H1 (cell line): ENCODE measurements around the gene MAPK9. TPM values are rescaled to one million over a fixed set of nuclear protein-coding genes. Genes with fewer than 3 reads are reported as not detected.

Source experiments
- CTCF ChIA-PET: fragments of 300-600 bp; sonication (Branson Sonifier 250); formaldehyde crosslinking; loops from one replicate; lab custom pipeline; 2021; ENCODE audit not compliant: partially characterized antibody; lab: Charles Lee
- POLR2A ChIA-PET: fragments of 300-600 bp; sonication (Branson Sonifier 250); formaldehyde crosslinking; loops from one replicate; lab custom pipeline; 2021; ENCODE audit warnings: inconsistent platforms; ENCODE audit not compliant: partially characterized antibody; lab: Charles Lee
- DNase-seq, 2 experiments: peaks; one replicate each; pipeline versions ENCODE4 v3.0.0 to v3.0.0-alpha.2; 2010 to 2022; ENCODE audit warnings: low spot score in 2 of 2, low read depth in 1 of 2, mixed read lengths in 1 of 2
- FAIRE-seq: peaks from 2 replicates; lab custom pipeline; 2011; peaks lifted over from hg19 to GRCh38; lab: Jason Lieb, UNC
- H2AFZ ChIP-seq: 2 replicates; pipeline ENCODE4 v1.8.1; 2012; ENCODE audit warnings: low read length, inconsistent platforms
- H2AK5ac ChIP-seq: 2 replicates; pipeline ENCODE4 v1.6.1; 2013; ENCODE audit warnings: low read depth, low read length
- H2BK120ac ChIP-seq: replicated peaks from 2 replicates; pipeline ENCODE3; 2013; ENCODE audit warnings: low read depth, low read length, inconsistent platforms
- H2BK12ac ChIP-seq: 2 replicates; pipeline ENCODE4 v1.6.1; 2013; ENCODE audit warnings: low read depth, low read length
- H2BK15ac ChIP-seq: 2 replicates; pipeline ENCODE4 v1.6.1; 2013; ENCODE audit warnings: low read length
- H2BK20ac ChIP-seq: 2 replicates; pipeline ENCODE4 v1.6.1; 2013; ENCODE audit warnings: low read length
- H2BK5ac ChIP-seq: 2 replicates; pipeline ENCODE4 v1.6.1; 2013; ENCODE audit warnings: low read depth, low read length
- H3K14ac ChIP-seq: 2 replicates; pipeline ENCODE4 v1.6.1; 2013; ENCODE audit warnings: inconsistent platforms; ENCODE audit not compliant: insufficient read length
- H3K18ac ChIP-seq: 2 replicates; pipeline ENCODE4 v1.6.1; 2013; ENCODE audit warnings: low read length; ENCODE audit errors: extremely low read depth
- H3K23ac ChIP-seq: 2 replicates; pipeline ENCODE4 v1.6.1; 2013; ENCODE audit warnings: inconsistent platforms; ENCODE audit not compliant: insufficient read length
- H3K23me2 ChIP-seq: 2 replicates; pipeline ENCODE4 v1.6.1; 2013; ENCODE audit warnings: low read depth, low read length
- H3K27ac ChIP-seq: 2 replicates; pipeline ENCODE4 v1.6.1; 2011; ENCODE audit warnings: low read depth, low read length, inconsistent platforms
- H3K27me3 ChIP-seq, 4 experiments: replicated peaks in 1 of 4; 1 replicate in 1 of 4; 2 replicates in 3 of 4; pipeline versions ENCODE4 v1.6.1 to v1.8.1; 2011 to 2013; ENCODE audit warnings: low read length in 3 of 4, mild to moderate bottlenecking in 3 of 4, inconsistent platforms in 2 of 4, mixed read lengths in 2 of 4, moderate library complexity in 1 of 4; ENCODE audit not compliant: control insufficient read depth in 3 of 4, insufficient read depth in 3 of 4; ENCODE audit errors: extremely low read depth in 1 of 4
- H3K36me3 ChIP-seq, 4 experiments: 2 replicates each; pipeline versions ENCODE4 v1.6.1 to v1.8.1; 2011 to 2013; ENCODE audit warnings: mild to moderate bottlenecking in 4 of 4, low read length in 3 of 4, moderate library complexity in 2 of 4, control low read depth in 1 of 4, inconsistent platforms in 1 of 4; ENCODE audit not compliant: insufficient read depth in 4 of 4, control insufficient read depth in 2 of 4
- H3K4ac ChIP-seq: replicated peaks from 2 replicates; pipeline ENCODE3; 2013; ENCODE audit warnings: low read length, low read depth, mixed read lengths, inconsistent platforms; ENCODE audit not compliant: insufficient read length
- H3K4me1 ChIP-seq, 4 experiments: replicated peaks in 1 of 4; 1 replicate in 1 of 4; 2 replicates in 3 of 4; pipeline versions ENCODE4 v1.6.1 to v1.8.1; 2011 to 2013; ENCODE audit warnings: low read length in 3 of 4, inconsistent platforms in 2 of 4, mixed read lengths in 1 of 4; ENCODE audit not compliant: insufficient read depth in 4 of 4, control insufficient read depth in 3 of 4
- H3K4me2 ChIP-seq, 2 experiments: 2 replicates each; pipeline versions ENCODE4 v1.6.1 to v1.8.1; 2011 to 2013; ENCODE audit warnings: low read depth in 2 of 2, low read length in 2 of 2, control low read depth in 1 of 2, inconsistent platforms in 1 of 2, mild to moderate bottlenecking in 1 of 2; ENCODE audit not compliant: insufficient read depth in 1 of 2
- H3K4me3 ChIP-seq, 4 experiments: fragments of 200-600, 300-600 bp in 1 of 4; sonication (generic), shearing (Covaris generic), sonication (Bioruptor Twin) in 1 of 4; 2 replicates each; pipeline versions ENCODE4 v1.5.1 to v1.8.1; 2011 to 2016; ENCODE audit warnings: low read length in 4 of 4, low read depth in 3 of 4, control low read depth in 2 of 4, inconsistent platforms in 2 of 4, mild to moderate bottlenecking in 2 of 4, mixed read lengths in 1 of 4, moderate library complexity in 1 of 4; ENCODE audit not compliant: insufficient read depth in 2 of 4; ENCODE audit errors: extremely low read depth in 1 of 4
- H3K56ac ChIP-seq: replicated peaks from 2 replicates; pipeline ENCODE3; 2013; ENCODE audit warnings: low read depth, mild to moderate bottlenecking, mixed read lengths, low read length, inconsistent platforms; ENCODE audit not compliant: insufficient read length
- H3K79me1 ChIP-seq: 2 replicates; pipeline ENCODE4 v1.6.1; 2013; ENCODE audit warnings: low read depth, low read length, control low read depth
- H3K79me2 ChIP-seq, 2 experiments: 2 replicates each; pipeline versions ENCODE4 v1.6.1 to v1.8.1; 2012 to 2013; ENCODE audit warnings: low read length in 2 of 2, mild to moderate bottlenecking in 2 of 2, inconsistent platforms in 1 of 2; ENCODE audit not compliant: insufficient read depth in 2 of 2, control insufficient read depth in 1 of 2
- H3K9ac ChIP-seq, 4 experiments: replicated peaks in 1 of 4; 1 replicate in 1 of 4; 2 replicates in 3 of 4; pipeline versions ENCODE4 v1.6.1 to v1.8.1; 2011 to 2013; ENCODE audit warnings: low read depth in 3 of 4, low read length in 3 of 4, control low read depth in 2 of 4, mild to moderate bottlenecking in 2 of 4, moderate library complexity in 2 of 4, inconsistent platforms in 1 of 4; ENCODE audit errors: extremely low read depth in 1 of 4
- H3K9me3 ChIP-seq, 2 experiments: 2 replicates each; pipeline versions ENCODE4 v1.6.1 to v1.8.1; 2012 to 2013; ENCODE audit warnings: mild to moderate bottlenecking in 2 of 2, moderate library complexity in 2 of 2, control low read depth in 1 of 2, inconsistent platforms in 1 of 2, low read depth in 1 of 2, low read length in 1 of 2, mixed read lengths in 1 of 2; ENCODE audit not compliant: insufficient read depth in 2 of 2
- H4K20me1 ChIP-seq, 2 experiments: replicated peaks in 1 of 2; 2 replicates each; pipeline versions ENCODE3 to v1.8.1; 2011 to 2013; ENCODE audit warnings: inconsistent platforms in 2 of 2, low read length in 2 of 2, mild to moderate bottlenecking in 1 of 2; ENCODE audit not compliant: insufficient read depth in 2 of 2, control insufficient read depth in 1 of 2
- H4K5ac ChIP-seq: 2 replicates; pipeline ENCODE4 v1.6.1; 2013; ENCODE audit warnings: low read length, low read depth, mixed read lengths, inconsistent platforms; ENCODE audit not compliant: insufficient read length
- H4K8ac ChIP-seq: 2 replicates; pipeline ENCODE4 v1.8.0; 2013; ENCODE audit warnings: mild to moderate bottlenecking, moderate library complexity, low read length, inconsistent platforms; ENCODE audit not compliant: insufficient read depth; ENCODE audit errors: extremely low read depth
- H4K91ac ChIP-seq: replicated peaks from 2 replicates; pipeline ENCODE3; 2013; ENCODE audit warnings: low read length, mixed read lengths, inconsistent platforms; ENCODE audit not compliant: insufficient read length
- WGBS, 2 experiments: shearing (Covaris generic) in 1 of 2; methylation state at CpG; one replicate each; pipeline versions ENCODE4 v1.1.6 to v1.1.7; 2013 to 2015; ENCODE audit warnings: low lambda C conversion rate in 2 of 2, mixed read lengths in 2 of 2, inconsistent platforms in 1 of 2, low coverage in 1 of 2, missing lambda C conversion rate in 1 of 2; ENCODE audit not compliant: insufficient replicate concordance in 2 of 2, insufficient coverage in 1 of 2, insufficient read length in 1 of 2; ENCODE audit errors: extremely low coverage in 1 of 2, missing lambda C conversion rate in 1 of 2; 5-methylcytosine and 5-hydroxymethylcytosine counted together
- polyA plus RNA-seq, 7 experiments: library from polyadenylated mRNA; depleted of rRNA in 3 of 7; stranded (reverse) in 5 of 7; unstranded in 2 of 7; fragments of >200 nt in 5 of 7; fragments of 200-250 nt in 2 of 7; gene quantifications; 1 replicate in 5 of 7; 2 replicates in 1 of 7; 4 replicates in 1 of 7; pipeline versions ENCODE4 v1.2.1 to v1.2.3, GENCODE V29; 2011 to 2013; ENCODE audit warnings: missing spikeins in 2 of 7, mixed read lengths in 2 of 7
- total RNA-seq: library from RNA; stranded (reverse); fragmentation: NEBNext Ultra II Directional; extraction: Animal tissue kit (Norgen Biotek cat#: 25700); gene quantifications from 2 replicates; pipeline ENCODE4 v1.2.1, GENCODE V29; 2021

The MAPK9 gene
- total and polyA plus RNA-seq, 2 of the 8 experiments (the other 6 are each of a cell fraction or from before 2014, with no cell fraction given), result 22.3 to 43.7 TPM

DNA sequence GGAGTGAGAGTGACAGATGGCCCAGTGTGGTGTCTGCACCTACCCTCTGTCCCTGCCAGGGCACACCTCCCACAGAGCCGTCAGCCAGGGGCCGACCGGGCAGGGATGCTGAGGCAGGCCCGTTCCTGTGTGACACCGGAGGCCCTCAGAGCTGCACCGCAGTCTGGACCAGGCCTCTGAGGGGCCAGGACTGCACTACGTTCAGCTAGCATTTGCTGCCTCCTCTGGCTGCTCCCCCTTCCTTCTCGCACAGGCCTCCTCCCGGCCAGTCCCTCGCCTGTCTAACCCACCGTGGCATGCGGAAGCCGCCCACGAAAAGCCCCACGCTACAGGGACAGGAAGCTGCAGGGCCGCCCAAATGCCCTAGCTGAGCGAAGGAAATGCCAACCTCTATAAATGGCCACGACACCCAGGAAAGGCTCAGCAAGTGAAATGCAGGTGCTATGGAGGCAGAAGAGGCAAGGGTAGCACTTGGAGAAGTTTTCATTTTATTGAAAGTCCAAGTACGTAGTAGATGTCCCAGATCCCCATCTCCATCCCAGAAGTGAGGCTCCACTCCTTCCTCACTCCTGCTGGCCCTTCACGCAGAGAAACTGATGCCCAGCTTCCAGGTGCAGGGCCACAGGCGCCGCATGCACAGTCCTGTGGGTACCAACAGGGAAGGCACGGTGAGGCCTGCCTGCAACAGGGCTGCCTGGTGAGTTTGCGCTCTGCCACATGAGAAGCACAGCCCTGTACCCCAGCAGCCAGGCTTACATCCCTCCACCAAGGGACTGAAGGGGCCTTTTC is 38.7 kb downstream of the MAPK9 start:
- no peaks in the 10 kb centered on the region for H3K79me1 ChIP-seq
- FAIRE-seq (no peak), DNase-seq (no peak)
- H3K4ac ChIP-seq, result no peak overlapping the region
- no peak overlapping the region for H3K9ac ChIP-seq
- H3K14ac ChIP-seq, result no peak overlapping the region
- peaks cover 63 to 70% of the 10 kb centered on the region in 2 experiments for H3K9me3 ChIP-seq
- no peak overlapping the region for H3K23ac ChIP-seq
- WGBS, 2 experiments, result 96% methylated on average over 22 of the region's 24 CpGs; no CpG with 5 or more reads in 1 of the 2 experiments
- H3K27me3 ChIP-seq, result no peaks in the 10 kb centered on the region
- no peak overlapping the region for H2AK5ac ChIP-seq
- ChIA-PET POLR2A (no interaction called here), CTCF (no interaction called here)
- no peak overlapping the region for H3K18ac ChIP-seq
- H2BK120ac ChIP-seq, result no peak overlapping the region
- H4K8ac ChIP-seq, result no peak overlapping the region
- H4K5ac ChIP-seq, result no peak overlapping the region
- no peak overlapping the region for H2BK15ac ChIP-seq
- H3K23me2 ChIP-seq, result no peaks in the 10 kb centered on the region
- no peaks in the 10 kb centered on the region for H3K4me1 ChIP-seq
- no peak overlapping the region for H2BK5ac ChIP-seq
- peaks cover 0 to 66% (median 20%) of the 10 kb centered on the region in 4 experiments; a peak in 5 of 8 replicates for H3K36me3 ChIP-seq
- no peak overlapping the region for H3K4me3 ChIP-seq
- no peak overlapping the region for H3K4me2 ChIP-seq
- no peak overlapping the region for H4K91ac ChIP-seq
- H2BK12ac ChIP-seq, result no peak overlapping the region
- no peaks in the 10 kb centered on the region for H3K79me2 ChIP-seq
- H4K20me1 ChIP-seq, result no peaks in the 10 kb centered on the region
- H3K27ac ChIP-seq, result no peak overlapping the region
- no peak overlapping the region for H2BK20ac ChIP-seq
- no peak overlapping the region for H3K56ac ChIP-seq
- no peak overlapping the region for H2AFZ ChIP-seq
